HG03520 (cell line): ENCODE data around the gene SLIT1.

ENCODE experiments used
- ATAC-seq: cut with Tn5 transposase; IDR thresholded peaks from one replicate; pipeline ENCODE4 v1.9.1; 2021; ENCODE audit warnings: mild to moderate bottlenecking, moderate library complexity; ENCODE audit not compliant: unreplicated experiment

Gene SLIT1

GRCh38 chr10:97185326-97186058, at the start of gene SLIT1:
Gene SLIT1 (minus strand): TSS chr10:97185959. CDS start chr10:97185674, 285 bp downstream.
- no peak for ATAC-seq

GRCh38 chr10:97235353-97235752, 49.6 kb upstream of the SLIT1 start:
- ATAC-seq: no peak

- no peak for ATAC-seq
These were observed 48.6 kb upstream of the SLIT1 start for GRCh38 chr10:97234400-97234799.

- no peak for ATAC-seq
These were observed 44.4 kb upstream of the SLIT1 start for GRCh38 chr10:97230146-97230545.

GRCh38 chr10:97229322-97230015, 43.7 kb upstream of the SLIT1 start:
- no peak for ATAC-seq

GRCh38 chr10:97228775-97229157, 43.0 kb upstream of the SLIT1 start:
- ATAC-seq: no peak

- ATAC-seq: no peak
These were observed 42.5 kb upstream of the SLIT1 start for GRCh38 chr10:97228130-97228774.

GRCh38 chr10:97226398-97226797, 40.6 kb upstream of the SLIT1 start:
- ATAC-seq: no peak

- no peak for ATAC-seq
These were observed 39.0 kb upstream of the SLIT1 start for GRCh38 chr10:97224483-97225435.

GRCh38 chr10:97222326-97222961, 36.7 kb upstream of the SLIT1 start:
- ATAC-seq: no peak

- ATAC-seq: no peak
These were observed 34.6 kb upstream of the SLIT1 start for GRCh38 chr10:97220355-97220754.

- ATAC-seq: no peak
These were observed 31.5 kb upstream of the SLIT1 start for GRCh38 chr10:97217299-97217698.

GRCh38 chr10:97215619-97216260, 30.0 kb upstream of the SLIT1 start:
- no peak for ATAC-seq

GRCh38 chr10:97213431-97213830, 27.7 kb upstream of the SLIT1 start:
- no peak for ATAC-seq

- ATAC-seq: no peak
These were observed 25.5 kb upstream of the SLIT1 start for GRCh38 chr10:97211229-97211628.

- ATAC-seq: no peak
These were observed 24.8 kb upstream of the SLIT1 start for GRCh38 chr10:97210543-97210960.

GRCh38 chr10:97207756-97208346, 22.1 kb upstream of the SLIT1 start:
- no peak for ATAC-seq

GRCh38 chr10:97207131-97207530, 21.4 kb upstream of the SLIT1 start:
- ATAC-seq: no peak
